ENCODE results near the gene BCL2L14. TPM values are rescaled to one million over a fixed set of nuclear protein-coding genes. Genes with fewer than 3 reads are reported as not detected.

The BCL2L14 gene
- total RNA-seq, 4 donors from 2014 or later = 0.36 TPM; not detected in 3

GRCh38 chr12:12091071-12091470 lies 20.3 kb downstream of the BCL2L14 start:
- no peak for TF ChIP-seq CTCF (IDR thresholded peaks at IDR 0.05)
- ATAC-seq (ENCODE audit: low FRiP score) (no peak), DNase-seq (ENCODE audit: low spot score) (no peak)

GRCh38 chr12:12091977-12092663 lies 21.4 kb downstream of the BCL2L14 start:
- TF ChIP-seq CTCF (IDR thresholded peaks at IDR 0.05) = no peak
- no peak for DNase-seq (ENCODE audit: low spot score)
- ATAC-seq (ENCODE audit: low FRiP score) = no peak

- DNase-seq (ENCODE audit: low spot score) (no peak), ATAC-seq (ENCODE audit: low FRiP score) (no peak)
- no peak for TF ChIP-seq CTCF (IDR thresholded peaks at IDR 0.05)
Observed at GRCh38 chr12:12094481-12094880, 23.7 kb downstream of the BCL2L14 start.

GRCh38 chr12:12095021-12095420 lies 24.3 kb downstream of the BCL2L14 start:
- no peak for TF ChIP-seq CTCF (IDR thresholded peaks at IDR 0.05)
- DNase-seq (ENCODE audit: low spot score) = no peak
- ATAC-seq (ENCODE audit: low FRiP score) = no peak

GRCh38 chr12:12097891-12098690 lies 27.4 kb downstream of the BCL2L14 start:
- ATAC-seq (ENCODE audit: low FRiP score) (no peak), DNase-seq (ENCODE audit: low spot score) (no peak)
- no peak for TF ChIP-seq CTCF (IDR thresholded peaks at IDR 0.05)

GRCh38 chr12:12098691-12099015 lies 27.9 kb downstream of the BCL2L14 start:
- no peak for TF ChIP-seq CTCF (IDR thresholded peaks at IDR 0.05)
- ATAC-seq (ENCODE audit: low FRiP score) (no peak), DNase-seq (ENCODE audit: low spot score) (no peak)

GRCh38 chr12:12099102-12099501 lies 28.4 kb downstream of the BCL2L14 start:
- ATAC-seq (ENCODE audit: low FRiP score) (no peak), DNase-seq (ENCODE audit: low spot score) (no peak)
- TF ChIP-seq CTCF (IDR thresholded peaks at IDR 0.05) = no peak

Measured in omental fat pad (tissue), 4 donors.